H9 (cell line): ENCODE data around the gene ARHGEF10L. TPM values are rescaled to one million over a fixed set of nuclear protein-coding genes. Genes with fewer than 3 reads are reported as not detected.

Experiments used
- DNase-seq: peaks from one replicate; pipeline ENCODE4 v3.0.0-alpha.2; 2017
- H2AFZ ChIP-seq: one replicate; pipeline ENCODE4 v1.6.1; 2013; ENCODE audit warnings: mild to moderate bottlenecking, low read length, control low read depth, moderate library complexity
- H2AK5ac ChIP-seq: 2 replicates; pipeline ENCODE4 v1.6.1; 2013; ENCODE audit warnings: low read length, control low read depth, mixed read lengths; ENCODE audit not compliant: insufficient read length
- H2BK120ac ChIP-seq: one replicate; pipeline ENCODE4 v1.6.1; 2013; ENCODE audit warnings: low read depth, mild to moderate bottlenecking, low read length, control low read depth, inconsistent platforms; ENCODE audit not compliant: poor library complexity, severe bottlenecking
- H2BK12ac ChIP-seq: 2 replicates; pipeline ENCODE4 v1.6.1; 2013; ENCODE audit warnings: low read length, control low read depth, mixed read lengths, low read depth; ENCODE audit not compliant: insufficient read length
- H2BK15ac ChIP-seq: 2 replicates; pipeline ENCODE4 v1.6.1; 2013; ENCODE audit warnings: low read depth, low read length, control low read depth
- H2BK20ac ChIP-seq: one replicate; pipeline ENCODE4 v1.6.1; 2013; ENCODE audit warnings: low read depth, mild to moderate bottlenecking, low read length, control low read depth, inconsistent platforms; ENCODE audit not compliant: poor library complexity, severe bottlenecking
- H2BK5ac ChIP-seq: 2 replicates; pipeline ENCODE4 v1.6.1; 2013; ENCODE audit warnings: low read length, control low read depth, mixed read lengths; ENCODE audit not compliant: insufficient read length
- H3K14ac ChIP-seq: 2 replicates; pipeline ENCODE4 v1.6.1; 2013; ENCODE audit warnings: low read length, control low read depth; ENCODE audit not compliant: insufficient read depth
- H3K18ac ChIP-seq: 2 replicates; pipeline ENCODE4 v1.6.1; 2013; ENCODE audit warnings: low read depth, mild to moderate bottlenecking, mixed read lengths, low read length, control low read depth; ENCODE audit not compliant: insufficient read length
- H3K23ac ChIP-seq: 2 replicates; pipeline ENCODE4 v1.6.1; 2013; ENCODE audit warnings: low read length, control low read depth, mixed read lengths, low read depth; ENCODE audit not compliant: insufficient read length
- H3K23me2 ChIP-seq: 2 replicates; pipeline ENCODE4 v1.6.1; 2013; ENCODE audit warnings: low read depth, mild to moderate bottlenecking, mixed read lengths, low read length, control low read depth; ENCODE audit not compliant: insufficient read length, poor library complexity, severe bottlenecking
- H3K27ac ChIP-seq: 2 replicates; pipeline ENCODE4 v1.5.1; 2013; ENCODE audit warnings: low read length, control low read depth, mixed read lengths, low read depth; ENCODE audit not compliant: insufficient read length
- H3K27me3 ChIP-seq: 2 replicates; pipeline ENCODE4 v1.6.1; 2013; ENCODE audit warnings: low read length, control low read depth, inconsistent platforms; ENCODE audit not compliant: insufficient read depth
- H3K4ac ChIP-seq: 2 replicates; pipeline ENCODE4 v1.6.1; 2013; ENCODE audit warnings: low read depth, mild to moderate bottlenecking, control low read depth, inconsistent platforms, low read length, moderate library complexity
- H3K4me1 ChIP-seq: 2 replicates; pipeline ENCODE4 v1.6.1; 2013; ENCODE audit warnings: low read length, control low read depth, inconsistent platforms; ENCODE audit not compliant: insufficient read depth
- H3K4me2 ChIP-seq: 2 replicates; pipeline ENCODE4 v1.6.1; 2013; ENCODE audit warnings: low read length, control low read depth, mixed read lengths; ENCODE audit not compliant: insufficient read length, insufficient read depth
- H3K56ac ChIP-seq: 2 replicates; pipeline ENCODE4 v1.6.1; 2013; ENCODE audit warnings: low read depth, mild to moderate bottlenecking, mixed read lengths, low read length, control low read depth; ENCODE audit not compliant: insufficient read length
- H3K79me1 ChIP-seq: 2 replicates; pipeline ENCODE4 v1.6.1; 2013; ENCODE audit warnings: low read depth, mild to moderate bottlenecking, moderate library complexity, low read length, control low read depth, inconsistent platforms; ENCODE audit not compliant: insufficient read depth, poor library complexity, severe bottlenecking
- H3K79me2 ChIP-seq: 2 replicates; pipeline ENCODE4 v1.6.1; 2013; ENCODE audit warnings: low read length, control low read depth, inconsistent platforms; ENCODE audit not compliant: insufficient read depth
- H3K9ac ChIP-seq: 2 replicates; pipeline ENCODE4 v1.6.1; 2013; ENCODE audit warnings: low read length, control low read depth, mixed read lengths; ENCODE audit not compliant: insufficient read length; ENCODE audit errors: extremely low read depth
- H3K9me3 ChIP-seq: one replicate; pipeline ENCODE4 v1.6.1; 2013; ENCODE audit warnings: low read depth, low read length, inconsistent platforms; ENCODE audit not compliant: control insufficient read depth
- H3T11ph ChIP-seq: one replicate; pipeline ENCODE4 v1.6.1; 2013; ENCODE audit warnings: mild to moderate bottlenecking, low read length, control low read depth, inconsistent platforms
- H4K20me1 ChIP-seq: one replicate; pipeline ENCODE4 v1.6.1; 2013; ENCODE audit not compliant: control insufficient read depth, insufficient read length, insufficient read depth
- H4K5ac ChIP-seq: 2 replicates; pipeline ENCODE4 v1.6.1; 2013; ENCODE audit warnings: low read depth, mild to moderate bottlenecking, mixed read lengths, low read length, control low read depth; ENCODE audit not compliant: insufficient read length
- H4K8ac ChIP-seq: replicated peaks from 2 replicates; pipeline ENCODE4 v1.6.1; 2013; ENCODE audit warnings: low read length, control low read depth, mixed read lengths, low read depth; ENCODE audit not compliant: insufficient read length
- H4K91ac ChIP-seq: 2 replicates; pipeline ENCODE4 v1.6.1; 2013; ENCODE audit warnings: low read depth, mild to moderate bottlenecking, moderate library complexity, mixed read lengths, low read length, control low read depth; ENCODE audit not compliant: insufficient read length
- H3K27ac Mint-ChIP-seq, 3 experiments: 2 replicates in 2 of 3; 3 replicates in 1 of 3; pipeline ENCODE4 v1.8.0; 2020 to 2021; ENCODE audit warnings: mixed read lengths in 3 of 3, mild to moderate bottlenecking in 1 of 3, moderate library complexity in 1 of 3
- H3K27me3 Mint-ChIP-seq: 2 replicates; pipeline ENCODE4 v1.8.0; 2021; ENCODE audit warnings: low read depth, mild to moderate bottlenecking, moderate library complexity, mixed read lengths
- H3K36me3 Mint-ChIP-seq, 3 experiments: 2 replicates in 2 of 3; 3 replicates in 1 of 3; pipeline ENCODE4 v1.8.0; 2020 to 2021; ENCODE audit warnings: low read depth in 3 of 3, mixed read lengths in 3 of 3; ENCODE audit not compliant: insufficient read depth in 1 of 3
- H3K4me1 Mint-ChIP-seq, 2 experiments: 2 replicates each; pipeline ENCODE4 v1.8.0; 2020; ENCODE audit warnings: mixed read lengths in 2 of 2
- H3K4me3 Mint-ChIP-seq, 2 experiments: 2 replicates in 1 of 2; 3 replicates in 1 of 2; pipeline ENCODE4 v1.8.0; 2020 to 2021; ENCODE audit warnings: mild to moderate bottlenecking in 2 of 2, mixed read lengths in 2 of 2, moderate library complexity in 1 of 2
- H3K9me3 Mint-ChIP-seq, 2 experiments: 2 replicates in 1 of 2; 3 replicates in 1 of 2; pipeline ENCODE4 v1.8.0; 2020; ENCODE audit warnings: mild to moderate bottlenecking in 2 of 2, mixed read lengths in 2 of 2, moderate library complexity in 1 of 2
- WGBS: extraction: QIAGEN DNeasy Blood & Tissue Kit; methylation state at CpG from one replicate; pipeline ENCODE4 v1.1.7; 2013; ENCODE audit warnings: missing lambda C conversion rate, low lambda C conversion rate, mixed read lengths; ENCODE audit not compliant: insufficient read length; ENCODE audit errors: extremely low coverage; 5-methylcytosine and 5-hydroxymethylcytosine counted together
- total RNA-seq: library from RNA; stranded (reverse); gene quantifications from 2 replicates; pipeline ENCODE4 v1.2.1, GENCODE V29; 2021
- TF ChIP-seq, protein P1 (sequence below): fragments of 200-600 bp; sonication (generic); conservative IDR thresholded peaks from 3 replicates; pipeline ENCODE4 v1.8.0; 2021; ENCODE audit warnings: antibody characterized with exemption, mild to moderate bottlenecking

The ARHGEF10L gene
- total RNA-seq, 1 experiment from 2014 or later: 20.2 TPM

DNA sequence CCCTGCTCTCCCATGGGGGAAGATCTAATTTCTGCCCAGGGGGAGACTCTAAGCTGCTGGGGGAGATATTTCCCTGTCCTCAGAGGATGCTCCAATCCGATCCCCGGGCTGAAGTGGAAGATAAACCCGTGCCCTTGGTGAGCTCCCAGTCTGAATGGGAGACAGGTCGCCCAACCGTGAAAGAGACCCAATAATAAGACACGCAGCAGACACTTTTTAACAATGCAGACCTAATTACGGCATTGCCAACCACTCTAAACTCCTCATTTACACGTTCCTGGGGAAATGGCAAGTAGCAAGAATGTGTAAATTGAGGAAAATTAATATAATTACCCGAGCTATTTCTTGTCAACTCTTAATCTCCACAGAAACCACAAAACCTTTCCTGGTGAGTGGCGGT lies 166.9 kb downstream of the ARHGEF10L start:
- no peak overlapping the region for H3K27ac Mint-ChIP-seq
- H3K27me3 ChIP-seq: no peaks in the 10 kb centered on the region
- no peak overlapping the region for H2AFZ ChIP-seq
- H3K27ac ChIP-seq: no peak overlapping the region
- H2BK120ac ChIP-seq: no peak overlapping the region
- peaks cover 17 to 25% of the 10 kb centered on the region in 2 experiments for H3K9me3 Mint-ChIP-seq
- no peak overlapping the region for H3K14ac ChIP-seq
- H4K20me1 ChIP-seq: no peaks in the 10 kb centered on the region
- H3K18ac ChIP-seq: no peak overlapping the region
- H3T11ph ChIP-seq: no peak overlapping the region
- H3K9me3 ChIP-seq: peaks cover 8% of the 10 kb centered on the region
- no peak overlapping the region for H2BK12ac ChIP-seq
- H3K23ac ChIP-seq: no peak overlapping the region
- no peak overlapping the region for H3K9ac ChIP-seq
- H3K23me2 ChIP-seq: no peaks in the 10 kb centered on the region
- H3K4me1 ChIP-seq: no peaks in the 10 kb centered on the region
- H3K79me1 ChIP-seq: no peaks in the 10 kb centered on the region
- no peak overlapping the region for H4K5ac ChIP-seq
- H3K36me3 Mint-ChIP-seq: peaks cover 5 to 15% (median 10%) of the 10 kb centered on the region in 3 experiments; a peak in 6 of 7 replicates
- H2AK5ac ChIP-seq: no peak overlapping the region
- H3K4me1 Mint-ChIP-seq: peaks cover 8 to 11% of the 10 kb centered on the region in 2 experiments
- no peak overlapping the region for H4K91ac ChIP-seq
- no peak overlapping the region for H4K8ac ChIP-seq
- H3K56ac ChIP-seq: no peak overlapping the region
- H2BK15ac ChIP-seq: no peak overlapping the region
- no peak for DNase-seq
- H3K4me2 ChIP-seq: no peak overlapping the region
- no peak overlapping the region for H3K4ac ChIP-seq
- H2BK20ac ChIP-seq: no peak overlapping the region
- TF ChIP-seq, protein P1, sequence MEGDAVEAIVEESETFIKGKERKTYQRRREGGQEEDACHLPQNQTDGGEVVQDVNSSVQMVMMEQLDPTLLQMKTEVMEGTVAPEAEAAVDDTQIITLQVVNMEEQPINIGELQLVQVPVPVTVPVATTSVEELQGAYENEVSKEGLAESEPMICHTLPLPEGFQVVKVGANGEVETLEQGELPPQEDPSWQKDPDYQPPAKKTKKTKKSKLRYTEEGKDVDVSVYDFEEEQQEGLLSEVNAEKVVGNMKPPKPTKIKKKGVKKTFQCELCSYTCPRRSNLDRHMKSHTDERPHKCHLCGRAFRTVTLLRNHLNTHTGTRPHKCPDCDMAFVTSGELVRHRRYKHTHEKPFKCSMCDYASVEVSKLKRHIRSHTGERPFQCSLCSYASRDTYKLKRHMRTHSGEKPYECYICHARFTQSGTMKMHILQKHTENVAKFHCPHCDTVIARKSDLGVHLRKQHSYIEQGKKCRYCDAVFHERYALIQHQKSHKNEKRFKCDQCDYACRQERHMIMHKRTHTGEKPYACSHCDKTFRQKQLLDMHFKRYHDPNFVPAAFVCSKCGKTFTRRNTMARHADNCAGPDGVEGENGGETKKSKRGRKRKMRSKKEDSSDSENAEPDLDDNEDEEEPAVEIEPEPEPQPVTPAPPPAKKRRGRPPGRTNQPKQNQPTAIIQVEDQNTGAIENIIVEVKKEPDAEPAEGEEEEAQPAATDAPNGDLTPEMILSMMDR: no peak
- H3K27me3 Mint-ChIP-seq: peaks cover 6% of the 10 kb centered on the region
- no peak overlapping the region for H3K4me3 Mint-ChIP-seq
- no peak overlapping the region for H2BK5ac ChIP-seq
- WGBS: no CpG with 5 or more reads among the region's 10 CpGs
- no peaks in the 10 kb centered on the region for H3K79me2 ChIP-seq
